Lower leg skin (tissue), 4 donors: ENCODE results near the gene C16orf89. TPM values are rescaled to one million over a fixed set of nuclear protein-coding genes. Genes with fewer than 3 reads are reported as not detected.

ENCODE experiments used
- DNase-seq, 2 donors: peaks; one replicate each; pipeline ENCODE4 v3.0.0-alpha.2; 2019; ENCODE audit warnings: low spot score in 2 of 2
- H3K4me3 ChIP-seq: fragments of 200-600 bp; sonication (generic); 2 replicates; pipeline ENCODE4 v1.5.1; 2017; ENCODE audit warnings: mild to moderate bottlenecking, low read depth; ENCODE audit not compliant: poor library complexity, severe bottlenecking
- CTCF ChIP-seq, 3 donors: fragments of 450-650 bp; IDR thresholded peaks; one replicate each; pipeline ENCODE4 v1.5.1; 2016; ENCODE audit warnings: antibody characterized with exemption in 3 of 3, mild to moderate bottlenecking in 3 of 3, moderate library complexity in 2 of 3
- POLR2A ChIP-seq, 2 donors: fragments of 450-650 bp; IDR thresholded peaks; one replicate each; pipeline ENCODE4 v1.6.1; 2016 to 2017; ENCODE audit warnings: antibody characterized with exemption in 2 of 2, mild to moderate bottlenecking in 1 of 2, moderate library complexity in 1 of 2
- WGBS, 2 donors: methylation state at CpG; one replicate each; pipeline ENCODE4 v1.1.5; 2018; 5-methylcytosine and 5-hydroxymethylcytosine counted together
- intact Hi-C: fragments of 100-400 bp; cut with DNase I; formaldehyde crosslinking; loops from one replicate; pipeline ENCODE4 v1.15.0; 2023; ENCODE audit warnings: low total_unique reads
- total RNA-seq, 4 donors: library from RNA; depleted of rRNA; stranded (reverse); fragments of >200 nt; gene quantifications; one replicate each; pipeline ENCODE4 v1.1.0, GENCODE V29; 2016

Gene C16orf89
- total RNA-seq, 4 donors from 2014 or later, result 0.12 TPM; not detected in 3

GRCh38 chr16:5004311-5004710 is 61.4 kb downstream of the C16orf89 start:
- no peak for DNase-seq
- no peak for TF ChIP-seq CTCF (IDR thresholded peaks at IDR 0.05)
- TF ChIP-seq POLR2A (IDR thresholded peaks at IDR 0.05), result no peak
- 70 to 76% methylated on average over 5 of the region's 5 CpGs for WGBS, 2 donors
- no peak overlapping the region for H3K4me3 ChIP-seq
- intact Hi-C loops, result no loop called here

- no peak overlapping the region for H3K4me3 ChIP-seq
- TF ChIP-seq CTCF (IDR thresholded peaks at IDR 0.05) (no peak), POLR2A (IDR thresholded peaks at IDR 0.05) (no peak)
- 85 to 92% methylated on average over 10 of the region's 10 CpGs for WGBS, 2 donors
- intact Hi-C loops, result no loop called here
- DNase-seq, result no peak
These were observed 61.9 kb downstream of the C16orf89 start for GRCh38 chr16:5003828-5004227.

GRCh38 chr16:5003211-5003610 is 62.5 kb downstream of the C16orf89 start:
- intact Hi-C loops, result no loop called here
- H3K4me3 ChIP-seq, result no peak overlapping the region
- TF ChIP-seq CTCF (IDR thresholded peaks at IDR 0.05) (no peak), POLR2A (IDR thresholded peaks at IDR 0.05) (no peak)
- WGBS, 2 donors, result 86 to 87% methylated on average over 12 of the region's 12 CpGs
- DNase-seq, result no peak

- 82 to 91% methylated on average over 3 of the region's 3 CpGs for WGBS, 2 donors
- intact Hi-C loops, result no loop called here
- TF ChIP-seq POLR2A (IDR thresholded peaks at IDR 0.05), result no peak
- no peak for TF ChIP-seq CTCF (IDR thresholded peaks at IDR 0.05)
- DNase-seq, result no peak
- H3K4me3 ChIP-seq, result no peak overlapping the region
These were observed 63.0 kb downstream of the C16orf89 start for GRCh38 chr16:5002699-5003143.

GRCh38 chr16:5001986-5002385 is 63.8 kb downstream of the C16orf89 start:
- 75 to 77% methylated on average over 6 of the region's 6 CpGs for WGBS, 2 donors
- intact Hi-C loops, result no loop called here
- TF ChIP-seq CTCF (IDR thresholded peaks at IDR 0.05) (no peak), POLR2A (IDR thresholded peaks at IDR 0.05) (no peak)

GRCh38 chr16:5001571-5001970 is 64.2 kb downstream of the C16orf89 start:
- TF ChIP-seq CTCF (IDR thresholded peaks at IDR 0.05) (no peak), POLR2A (IDR thresholded peaks at IDR 0.05) (no peak)
- 80 to 81% methylated on average over 7 of the region's 7 CpGs for WGBS, 2 donors
- intact Hi-C loops, result no loop called here
- H3K4me3 ChIP-seq, result no peak overlapping the region
- DNase-seq, result no peak

More at GRCh38 chr16:5001986-5002385, 63.8 kb downstream of the C16orf89 start:
- no peak overlapping the region for H3K4me3 ChIP-seq
- no peak for DNase-seq
